IgD-negative memory B cell (primary cell): ENCODE results near the gene ABCA1. TPM values are rescaled to one million over a fixed set of nuclear protein-coding genes. Genes with fewer than 3 reads are reported as not detected.
"Not testable (repeated sequence)": the region's sequence is repeated elsewhere in the genome, so short reads cannot be mapped to it uniquely, and the experiment has no call there.

Experiments
- H3K27ac Mint-ChIP-seq, 3 donors: one replicate each; pipeline ENCODE4 v1.8.0; 2020 to 2022; ENCODE audit warnings: mild to moderate bottlenecking in 3 of 3, mixed read lengths in 3 of 3, moderate library complexity in 1 of 3
- H3K27me3 Mint-ChIP-seq: one replicate; pipeline ENCODE4 v1.8.0; 2021; ENCODE audit warnings: mixed read lengths
- H3K36me3 Mint-ChIP-seq: one replicate; pipeline ENCODE4 v1.8.0; 2020; ENCODE audit warnings: mild to moderate bottlenecking, mixed read lengths
- H3K4me1 Mint-ChIP-seq, 3 donors: one replicate each; pipeline ENCODE4 v1.8.0; 2020 to 2022; ENCODE audit warnings: mixed read lengths in 3 of 3, mild to moderate bottlenecking in 1 of 3
- H3K4me3 Mint-ChIP-seq, 4 donors: one replicate each; pipeline ENCODE4 v1.8.0; 2020 to 2022; ENCODE audit warnings: mild to moderate bottlenecking in 4 of 4, mixed read lengths in 4 of 4, moderate library complexity in 3 of 4
- H3K9me3 Mint-ChIP-seq, 3 donors: one replicate each; pipeline ENCODE4 v1.8.0; 2020 to 2021; ENCODE audit warnings: mixed read lengths in 3 of 3, mild to moderate bottlenecking in 1 of 3
- polyA plus RNA-seq: library from polyadenylated mRNA; unstranded; fragments of 300-500 nt; fragmentation: Illumina TruSeq; gene quantifications from one replicate; pipeline ENCODE4 v1.2.3, GENCODE V29; 2021

Gene ABCA1
- polyA plus RNA-seq, 1 donor from 2014 or later, result 1.3 TPM

DNA sequence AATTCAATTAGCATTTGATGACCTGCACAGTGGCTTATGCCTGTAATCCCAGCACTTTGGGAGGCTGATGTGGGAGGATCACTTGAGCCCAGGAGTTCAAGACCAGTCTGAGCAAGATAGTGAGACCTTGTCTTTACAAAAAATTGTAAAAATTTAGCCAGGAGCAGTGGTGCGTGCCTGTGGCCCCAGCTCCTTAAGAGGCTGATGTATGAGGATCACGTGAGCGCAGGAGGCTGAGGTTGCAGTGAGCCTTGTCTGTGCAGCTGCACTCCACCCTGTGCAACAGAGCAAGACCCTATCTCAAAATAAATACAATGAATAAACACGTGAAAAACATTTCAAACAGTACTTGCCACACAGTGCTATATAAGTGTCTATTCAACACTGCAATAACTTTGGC lies 4.2 kb downstream of the ABCA1 start:
- Mint-ChIP-seq H3K36me3 (peaks cover under 1% of the 10 kb centered on the region), H3K4me1 (peaks cover 23 to 52% (median 43%) of the 10 kb centered on the region in 3 donors), H3K27me3 (no peaks in the 10 kb centered on the region), H3K9me3 (no peaks in the 10 kb centered on the region), H3K4me3 (peak overlapping the region; percentile 19 to 73 (median 60)), H3K27ac (peak overlapping the region in 2 of 3 donors; percentile 26 to 81)

DNA sequence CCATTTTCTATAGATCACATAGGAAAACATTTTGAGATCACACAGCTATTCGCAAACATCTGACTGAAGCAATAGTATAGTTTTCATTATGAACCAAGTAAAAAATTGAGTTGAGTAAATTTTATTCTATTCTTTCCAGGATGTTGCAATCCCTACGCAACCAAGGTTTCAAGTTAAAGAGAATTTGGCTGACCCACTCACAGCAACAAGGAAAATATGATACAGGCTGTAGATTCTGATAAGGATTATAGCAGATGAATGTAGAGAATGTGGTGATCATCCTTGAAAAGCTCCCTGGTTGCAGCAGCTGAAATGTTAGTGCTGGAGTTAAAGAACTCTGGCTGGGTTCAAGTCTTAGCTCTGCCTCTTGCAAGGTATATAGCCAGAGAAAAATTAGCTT lies 4.7 kb downstream of the ABCA1 start:
- Mint-ChIP-seq H3K27ac (peak overlapping the region in 2 of 3 donors; percentile 23 to 26), H3K9me3 (no peaks in the 10 kb centered on the region), H3K4me1 (peaks cover 21 to 54% (median 41%) of the 10 kb centered on the region in 3 donors), H3K4me3 (peak overlapping the region in 2 of 4 donors; percentile 19 to 63), H3K27me3 (no peaks in the 10 kb centered on the region), H3K36me3 (no peaks in the 10 kb centered on the region)

DNA sequence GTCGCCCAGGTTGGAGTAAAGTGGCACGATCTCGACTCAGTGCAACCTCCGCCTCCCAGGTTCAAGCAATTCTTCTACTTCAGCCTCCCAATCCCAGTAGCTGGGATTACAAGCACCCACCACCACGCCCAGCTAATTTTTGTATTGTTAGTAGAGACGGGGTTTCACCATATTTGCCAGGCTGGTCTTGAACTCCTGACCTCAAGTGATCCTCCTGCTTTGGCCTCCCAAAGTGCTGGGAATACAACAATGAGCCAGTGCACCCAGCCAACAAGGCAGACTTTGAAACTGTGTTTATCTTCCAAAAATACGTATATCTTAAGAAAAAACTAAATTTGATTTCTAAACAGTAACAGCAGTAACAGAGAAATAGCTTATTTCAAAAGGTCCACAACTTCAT lies 5.2 kb downstream of the ABCA1 start:
- H3K9me3 Mint-ChIP-seq, H3K27me3 Mint-ChIP-seq, H3K36me3 Mint-ChIP-seq: not testable (repeated sequence)
- peak overlapping the region in 1 of 3 donors; percentile 16 for H3K27ac Mint-ChIP-seq
- peaks cover 21 to 52% (median 36%) of the 10 kb centered on the region in 3 donors for H3K4me1 Mint-ChIP-seq
- H3K4me3 Mint-ChIP-seq, result peak overlapping the region in 2 of 4 donors; percentile 54 to 76

DNA sequence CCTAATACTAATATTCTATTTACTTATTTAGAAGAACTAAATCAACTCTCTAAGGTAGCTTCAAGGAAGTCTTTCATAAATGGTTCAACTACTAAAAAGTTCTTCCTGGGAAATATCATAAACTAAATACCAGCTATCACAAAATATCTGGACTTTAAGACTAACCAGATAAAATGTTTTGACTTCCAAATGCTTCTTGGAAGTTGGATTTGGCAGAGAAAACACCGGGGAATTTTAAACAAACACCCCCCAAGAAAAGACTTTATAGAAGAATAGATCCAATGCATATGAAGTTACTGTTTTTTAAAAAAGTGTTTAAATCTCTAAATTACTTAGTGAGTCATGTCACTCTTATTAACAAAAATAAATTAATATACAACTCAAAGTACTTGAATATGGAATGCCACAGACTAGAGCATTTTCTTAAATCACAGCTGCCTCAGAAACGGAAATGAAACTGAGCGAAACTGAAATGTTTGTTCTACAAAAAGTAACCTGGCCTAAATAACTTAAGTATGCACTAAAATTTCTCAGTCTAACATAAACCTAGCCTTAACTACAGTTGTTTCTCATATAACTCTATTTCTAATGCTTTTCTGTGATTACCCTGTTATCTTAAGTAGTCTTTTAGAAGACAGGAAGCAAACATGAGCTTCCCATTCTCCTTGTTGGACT lies 6.8 kb downstream of the ABCA1 start:
- Mint-ChIP-seq H3K36me3 (no peaks in the 10 kb centered on the region), H3K4me3 (peak overlapping the region; percentile 6 to 68 (median 46)), H3K27me3 (peaks cover 3% of the 10 kb centered on the region), H3K4me1 (peaks cover 18 to 50% (median 29%) of the 10 kb centered on the region in 3 donors), H3K9me3 (no peaks in the 10 kb centered on the region), H3K27ac (peak overlapping the region; percentile 14 to 50 (median 42))

GRCh38 chr9:104915753-104916152 lies 12.2 kb downstream of the ABCA1 start:
- H3K4me3 Mint-ChIP-seq, result no peak overlapping the region
- H3K27ac Mint-ChIP-seq, result no peak overlapping the region
- no peaks in the 10 kb centered on the region for H3K36me3 Mint-ChIP-seq
- H3K27me3 Mint-ChIP-seq, result peaks cover 3% of the 10 kb centered on the region
- H3K4me1 Mint-ChIP-seq, result peaks cover 1 to 32% (median 9%) of the 10 kb centered on the region in 3 donors
- H3K9me3 Mint-ChIP-seq, result no peaks in the 10 kb centered on the region

DNA sequence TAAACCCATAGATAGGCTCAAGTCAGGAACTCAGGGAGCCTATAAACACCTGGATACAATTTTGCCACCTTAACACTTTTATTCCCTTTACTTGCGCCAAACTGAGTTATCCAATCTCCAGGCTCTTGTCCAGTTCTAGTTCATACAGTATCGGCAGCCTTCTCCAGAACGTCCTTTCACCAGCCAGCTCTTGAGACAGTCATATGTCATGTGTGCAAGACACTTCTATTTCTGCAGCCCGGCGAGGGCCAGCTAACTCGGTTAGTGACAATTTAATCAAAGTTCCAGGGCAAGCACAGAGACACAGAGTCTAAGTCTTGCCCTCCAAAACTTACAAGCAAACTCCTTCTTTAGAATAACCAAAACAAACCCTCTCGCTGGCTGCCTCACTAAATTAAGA lies 12.9 kb downstream of the ABCA1 start:
- peaks cover 1 to 35% (median 13%) of the 10 kb centered on the region in 3 donors for H3K4me1 Mint-ChIP-seq

DNA sequence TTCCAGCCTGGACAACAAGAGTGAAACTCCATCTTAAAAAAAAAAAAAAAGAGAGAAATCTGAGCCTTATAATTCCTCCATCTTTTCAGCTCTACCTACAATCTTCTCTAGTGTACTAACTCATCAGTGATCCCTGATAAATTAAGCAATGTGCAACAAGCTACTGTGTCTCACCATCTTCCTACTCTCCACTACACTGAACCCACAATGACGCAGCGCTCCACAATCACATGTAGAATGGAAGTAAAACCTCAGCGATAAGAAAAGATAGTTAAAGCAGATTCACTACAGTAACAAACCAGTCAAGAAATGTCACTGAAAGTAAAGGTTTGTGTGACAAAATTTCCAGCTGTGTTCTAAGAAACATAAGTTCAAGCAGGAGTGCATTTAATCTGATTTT lies 13.5 kb downstream of the ABCA1 start:
- Mint-ChIP-seq H3K36me3 (no peaks in the 10 kb centered on the region), H3K27ac (no peak overlapping the region), H3K9me3 (no peaks in the 10 kb centered on the region), H3K4me3 (no peak overlapping the region), H3K27me3 (peaks cover 3% of the 10 kb centered on the region), H3K4me1 (peaks cover 6 to 36% (median 16%) of the 10 kb centered on the region in 3 donors)

More for the DNA sequence above, 12.9 kb downstream of the ABCA1 start:
- Mint-ChIP-seq H3K9me3 (no peaks in the 10 kb centered on the region), H3K36me3 (no peaks in the 10 kb centered on the region), H3K27ac (no peak overlapping the region), H3K4me3 (no peak overlapping the region), H3K27me3 (peaks cover 3% of the 10 kb centered on the region)

DNA sequence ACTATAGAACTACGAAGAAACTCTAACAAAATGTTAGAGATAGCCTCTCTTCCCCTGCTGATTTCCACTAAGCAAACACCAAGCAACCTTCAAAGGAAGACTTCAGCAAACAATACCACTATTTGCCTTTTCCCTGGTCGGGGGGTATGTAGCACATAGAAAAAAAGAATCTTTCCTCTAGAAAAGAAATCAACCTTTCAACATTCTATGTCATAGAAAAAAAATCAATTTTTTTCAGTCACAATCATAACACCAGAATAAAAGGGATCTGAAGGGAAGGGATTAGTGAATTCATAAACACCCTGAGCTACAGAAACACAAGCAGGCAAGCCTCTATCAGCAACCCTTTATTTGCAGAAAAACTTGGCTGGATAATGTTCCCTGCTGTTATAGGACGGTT lies 15.3 kb downstream of the ABCA1 start:
- Mint-ChIP-seq H3K27me3 (peaks cover 3% of the 10 kb centered on the region), H3K4me3 (no peak overlapping the region), H3K9me3 (no peaks in the 10 kb centered on the region), H3K27ac (no peak overlapping the region), H3K36me3 (no peaks in the 10 kb centered on the region), H3K4me1 (peaks cover 10 to 34% (median 23%) of the 10 kb centered on the region in 3 donors)

GRCh38 chr9:104911032-104911607 lies 16.8 kb downstream of the ABCA1 start:
- no peaks in the 10 kb centered on the region for H3K9me3 Mint-ChIP-seq
- no peaks in the 10 kb centered on the region for H3K27me3 Mint-ChIP-seq
- H3K4me1 Mint-ChIP-seq, result peaks cover 10 to 39% (median 23%) of the 10 kb centered on the region in 3 donors
- H3K27ac Mint-ChIP-seq, result no peak overlapping the region
- no peak overlapping the region for H3K4me3 Mint-ChIP-seq
- H3K36me3 Mint-ChIP-seq, result no peaks in the 10 kb centered on the region

DNA sequence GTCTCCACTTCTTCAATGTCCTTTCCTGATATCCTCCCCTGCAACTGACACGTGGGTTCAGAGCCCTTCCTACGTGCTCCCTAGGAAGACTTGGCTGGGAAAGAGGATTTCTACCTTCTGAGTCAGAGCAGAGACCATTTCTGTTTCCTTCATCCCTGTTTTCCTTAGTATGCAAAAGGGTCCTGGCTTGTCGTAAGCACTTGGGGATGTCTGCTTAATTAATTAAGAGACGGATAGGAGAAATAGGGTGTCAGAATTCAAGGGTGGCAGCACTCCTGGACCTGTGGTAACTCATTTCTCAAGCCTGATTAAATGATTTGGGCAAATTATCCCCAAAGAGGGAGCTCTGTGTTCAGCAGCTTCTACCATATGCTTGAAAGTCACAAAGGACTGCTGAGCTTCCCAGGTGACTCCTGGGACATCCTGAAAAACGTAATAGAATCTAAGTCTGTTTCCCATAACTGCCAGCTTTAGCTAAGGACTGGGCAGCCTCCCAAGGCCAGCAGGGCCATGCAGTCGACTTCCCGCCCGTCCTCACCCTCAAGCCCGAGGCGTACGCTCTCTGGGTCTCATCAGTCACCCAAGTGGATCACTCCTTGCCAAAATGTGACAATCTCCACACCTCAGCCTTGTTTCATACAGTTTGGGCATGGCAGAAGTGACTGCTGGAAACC lies 20.5 kb downstream of the ABCA1 start:
- no peak overlapping the region for H3K4me3 Mint-ChIP-seq
- peaks cover 2% of the 10 kb centered on the region for H3K36me3 Mint-ChIP-seq
- no peaks in the 10 kb centered on the region for H3K9me3 Mint-ChIP-seq
- H3K27ac Mint-ChIP-seq, result no peak overlapping the region
- no peaks in the 10 kb centered on the region for H3K27me3 Mint-ChIP-seq
- H3K4me1 Mint-ChIP-seq, result peaks cover 13 to 32% (median 25%) of the 10 kb centered on the region in 3 donors

DNA sequence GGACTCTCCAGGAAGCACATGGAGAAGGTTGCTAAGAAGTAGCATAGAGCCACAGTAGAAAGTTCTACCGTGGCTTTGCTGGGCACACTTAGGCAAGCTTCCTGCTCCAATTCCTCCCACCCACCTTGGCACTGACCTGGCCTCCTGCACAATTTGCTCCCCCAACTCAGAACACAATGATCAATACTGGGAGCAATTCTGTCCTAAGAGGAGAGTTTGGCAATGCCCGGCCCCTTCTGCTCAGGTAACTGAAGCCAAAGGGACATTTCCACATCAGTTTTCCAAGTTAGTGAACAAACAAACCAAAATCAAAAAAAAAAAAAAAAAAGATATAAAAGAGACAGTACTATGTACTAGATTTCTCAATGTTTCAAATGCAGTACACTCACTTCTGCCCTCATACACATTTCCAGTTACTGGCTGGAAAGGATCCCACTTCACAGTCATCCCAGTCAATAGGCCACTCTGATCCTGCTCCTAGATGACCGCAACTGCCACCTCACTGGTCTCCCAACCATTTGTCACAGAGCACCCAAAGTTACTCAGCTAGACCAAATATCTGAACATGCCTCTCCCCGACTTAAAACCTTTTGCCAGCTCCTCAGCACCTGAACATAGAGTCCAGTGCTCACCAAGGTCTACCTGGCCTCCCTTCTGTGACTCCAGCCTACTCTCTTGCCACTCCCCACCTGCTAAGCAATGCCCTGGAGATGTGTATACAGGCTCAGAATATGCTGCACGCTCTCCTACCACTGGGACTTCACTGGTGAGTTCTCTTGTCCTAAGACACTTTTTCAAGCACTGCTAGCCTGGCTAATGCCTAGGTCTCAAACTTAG lies 21.3 kb downstream of the ABCA1 start:
- no peak overlapping the region for H3K4me3 Mint-ChIP-seq
- H3K27me3 Mint-ChIP-seq, result no peaks in the 10 kb centered on the region
- H3K4me1 Mint-ChIP-seq, result peaks cover 13 to 29% (median 25%) of the 10 kb centered on the region in 3 donors
- no peaks in the 10 kb centered on the region for H3K9me3 Mint-ChIP-seq
- H3K36me3 Mint-ChIP-seq, result peaks cover 2% of the 10 kb centered on the region
- H3K27ac Mint-ChIP-seq, result no peak overlapping the region

GRCh38 chr9:104905931-104906330 lies 22.0 kb downstream of the ABCA1 start:
- Mint-ChIP-seq H3K4me1 (peaks cover 12 to 25% (median 22%) of the 10 kb centered on the region in 3 donors), H3K4me3 (no peak overlapping the region), H3K36me3 (peaks cover 2% of the 10 kb centered on the region), H3K27me3 (no peaks in the 10 kb centered on the region), H3K9me3 (no peaks in the 10 kb centered on the region), H3K27ac (no peak overlapping the region)

GRCh38 chr9:104905153-104905901 lies 22.6 kb downstream of the ABCA1 start:
- Mint-ChIP-seq H3K36me3 (peaks cover 2% of the 10 kb centered on the region), H3K4me1 (peaks cover 12 to 23% (median 20%) of the 10 kb centered on the region in 3 donors), H3K27me3 (no peaks in the 10 kb centered on the region), H3K27ac (no peak overlapping the region), H3K4me3 (no peak overlapping the region), H3K9me3 (no peaks in the 10 kb centered on the region)

DNA sequence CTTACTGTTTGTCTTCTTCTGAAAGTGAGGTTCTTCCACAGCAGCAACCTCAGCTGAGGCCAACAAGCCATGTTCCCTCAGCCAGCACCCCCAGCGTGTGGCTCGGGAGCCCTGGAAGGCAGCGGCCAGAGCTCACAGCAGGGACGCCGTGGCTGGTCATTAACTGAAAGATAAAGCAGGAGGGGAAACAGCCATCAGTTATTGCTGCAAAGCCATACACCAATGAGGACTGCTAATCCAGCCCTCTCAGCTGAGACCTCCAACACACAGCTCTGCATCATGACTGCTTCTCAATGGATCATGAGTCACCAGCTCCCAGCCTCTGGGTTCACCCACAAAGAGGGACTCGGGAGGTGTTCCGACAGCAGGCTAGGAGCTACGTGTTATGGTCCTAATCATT lies 24.3 kb downstream of the ABCA1 start:
- H3K36me3 Mint-ChIP-seq, result peaks cover 2% of the 10 kb centered on the region
- H3K4me3 Mint-ChIP-seq, result no peak overlapping the region
- peaks cover 4 to 12% (median 8%) of the 10 kb centered on the region in 3 donors for H3K4me1 Mint-ChIP-seq
- no peak overlapping the region for H3K27ac Mint-ChIP-seq
- H3K27me3 Mint-ChIP-seq, result no peaks in the 10 kb centered on the region
- no peaks in the 10 kb centered on the region for H3K9me3 Mint-ChIP-seq
